Measurements from ENCODE around the gene GHRHR. TPM values are rescaled to one million over a fixed set of nuclear protein-coding genes. Genes with fewer than 3 reads are reported as not detected.

Gene GHRHR
- total and polyA plus RNA-seq, 2 donors from 2014 or later: 0.75 TPM; not detected in 1

DNA sequence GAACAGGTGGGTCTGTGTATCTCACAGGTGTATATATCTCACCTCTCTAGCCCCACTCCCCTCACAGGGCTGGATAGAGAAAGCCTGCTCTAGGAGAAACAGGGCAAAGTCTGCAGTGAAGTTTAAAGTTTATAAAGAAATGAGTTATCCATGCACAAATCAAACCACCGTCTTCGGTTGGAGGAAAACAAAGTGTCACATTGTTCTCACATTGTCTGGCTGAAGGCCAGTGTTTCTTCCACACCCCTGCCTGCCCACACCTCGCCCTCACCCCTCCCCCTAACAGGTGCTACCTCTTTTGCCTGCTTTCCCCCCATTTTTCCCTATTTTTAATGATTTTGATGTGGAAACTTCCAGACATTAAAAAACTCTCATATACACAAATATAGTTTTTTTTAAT, 26.3 kb upstream of the GHRHR start:
- Histone ChIP-seq H3K36me3 (ENCODE audit: control insufficient read depth in 2 of 3, insufficient read depth in 3 of 3, low read length in 3 of 3) (no peaks in the 10 kb centered on the region), H3K4me3 (ENCODE audit: low read length in 3 of 3) (no peak overlapping the region), H3K9ac (ENCODE audit: low read length in 3 of 3) (no peak overlapping the region), H3K9me3 (ENCODE audit: control insufficient read depth in 2 of 3, insufficient read depth in 1 of 3, low read length in 3 of 3) (no peaks in the 10 kb centered on the region), H3K4me1 (ENCODE audit: control insufficient read depth in 2 of 3, insufficient read depth in 2 of 3, low read depth in 1 of 3, low read length in 3 of 3) (peaks cover 0 to 21% (median 3%) of the 10 kb centered on the region in 3 donors), H3K27ac (ENCODE audit: low read depth in 2 of 2, low read length in 2 of 2) (peak overlapping the region in 1 of 2 donors; percentile 27), H3K27me3 (ENCODE audit: control insufficient read depth, insufficient read depth, low read length) (no peaks in the 10 kb centered on the region)
- intact Hi-C loops (cut with DNase I): no loop called here
- TF ChIP-seq, protein P1, sequence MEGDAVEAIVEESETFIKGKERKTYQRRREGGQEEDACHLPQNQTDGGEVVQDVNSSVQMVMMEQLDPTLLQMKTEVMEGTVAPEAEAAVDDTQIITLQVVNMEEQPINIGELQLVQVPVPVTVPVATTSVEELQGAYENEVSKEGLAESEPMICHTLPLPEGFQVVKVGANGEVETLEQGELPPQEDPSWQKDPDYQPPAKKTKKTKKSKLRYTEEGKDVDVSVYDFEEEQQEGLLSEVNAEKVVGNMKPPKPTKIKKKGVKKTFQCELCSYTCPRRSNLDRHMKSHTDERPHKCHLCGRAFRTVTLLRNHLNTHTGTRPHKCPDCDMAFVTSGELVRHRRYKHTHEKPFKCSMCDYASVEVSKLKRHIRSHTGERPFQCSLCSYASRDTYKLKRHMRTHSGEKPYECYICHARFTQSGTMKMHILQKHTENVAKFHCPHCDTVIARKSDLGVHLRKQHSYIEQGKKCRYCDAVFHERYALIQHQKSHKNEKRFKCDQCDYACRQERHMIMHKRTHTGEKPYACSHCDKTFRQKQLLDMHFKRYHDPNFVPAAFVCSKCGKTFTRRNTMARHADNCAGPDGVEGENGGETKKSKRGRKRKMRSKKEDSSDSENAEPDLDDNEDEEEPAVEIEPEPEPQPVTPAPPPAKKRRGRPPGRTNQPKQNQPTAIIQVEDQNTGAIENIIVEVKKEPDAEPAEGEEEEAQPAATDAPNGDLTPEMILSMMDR (IDR thresholded peaks at IDR 0.05; ENCODE audit: borderline replicate concordance, extremely low read depth, insufficient read depth): no peak
- DNase-seq (peak in 1 of 5 donors; percentile 41), FAIRE-seq (no peak)

DNA sequence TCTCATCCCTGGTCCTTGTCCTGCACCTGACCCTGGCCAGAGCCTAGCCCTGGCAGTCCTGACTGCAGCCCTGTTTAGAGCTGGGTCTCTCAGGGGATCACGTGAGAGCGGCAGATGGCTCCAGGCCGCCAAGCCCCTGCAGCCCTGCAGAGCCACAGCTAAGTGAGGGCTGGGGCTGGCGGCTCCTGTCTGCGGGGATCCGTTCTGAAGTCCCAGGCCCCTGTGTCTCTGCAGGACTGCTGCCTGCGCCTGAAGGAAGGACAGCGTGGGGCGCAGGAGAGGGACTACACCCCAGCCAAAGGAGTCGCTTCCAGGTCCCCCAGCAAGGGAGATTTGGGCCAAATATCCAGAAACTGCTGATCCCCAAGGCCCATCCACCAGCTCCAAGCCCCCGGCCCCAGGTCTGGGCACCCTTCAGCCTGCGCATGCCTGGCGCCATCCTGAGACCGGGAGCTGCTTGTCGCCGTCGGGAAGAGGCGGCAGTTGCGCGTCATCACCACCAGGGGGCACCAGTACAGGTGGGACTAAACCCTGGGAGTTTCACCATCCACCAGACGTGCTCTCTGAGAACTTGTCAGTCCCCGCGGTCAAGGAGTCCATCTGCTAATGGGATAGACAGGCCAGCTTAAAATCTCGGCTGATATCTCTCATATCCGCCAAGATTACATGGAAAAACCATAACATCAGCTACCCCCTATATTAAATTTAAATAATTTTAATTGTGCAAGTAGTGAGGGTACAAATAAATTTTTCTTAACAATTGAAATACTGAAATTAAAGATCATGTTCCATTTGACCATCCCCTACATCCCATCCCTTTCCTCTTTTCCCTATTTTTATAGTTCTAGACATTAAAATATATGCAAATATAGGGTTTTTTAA, 25.1 kb upstream of the GHRHR start:
- no peaks in the 10 kb centered on the region for H3K9me3 ChIP-seq (ENCODE audit: control insufficient read depth in 2 of 3, insufficient read depth in 1 of 3, low read length in 3 of 3)
- no peaks in the 10 kb centered on the region for H3K36me3 ChIP-seq (ENCODE audit: control insufficient read depth in 2 of 3, insufficient read depth in 3 of 3, low read length in 3 of 3)
- TF ChIP-seq, protein P1 (IDR thresholded peaks at IDR 0.05; ENCODE audit: borderline replicate concordance, extremely low read depth, insufficient read depth): peak; percentile 90
- intact Hi-C loops (cut with DNase I): no loop called here
- no peaks in the 10 kb centered on the region for H3K27me3 ChIP-seq (ENCODE audit: control insufficient read depth, insufficient read depth, low read length)
- peak overlapping the region in 1 of 3 donors; percentile 19 for H3K4me3 ChIP-seq (ENCODE audit: low read length in 3 of 3)
- H3K27ac ChIP-seq (ENCODE audit: low read depth in 2 of 2, low read length in 2 of 2): no peak overlapping the region
- DNase-seq (peak; percentile 88 to 93 (median 90)), FAIRE-seq (no peak)
- no peak overlapping the region for H3K9ac ChIP-seq (ENCODE audit: low read length in 3 of 3)
- H3K4me1 ChIP-seq (ENCODE audit: control insufficient read depth in 2 of 3, insufficient read depth in 2 of 3, low read depth in 1 of 3, low read length in 3 of 3): peaks cover 0 to 13% (median 3%) of the 10 kb centered on the region in 3 donors

DNA sequence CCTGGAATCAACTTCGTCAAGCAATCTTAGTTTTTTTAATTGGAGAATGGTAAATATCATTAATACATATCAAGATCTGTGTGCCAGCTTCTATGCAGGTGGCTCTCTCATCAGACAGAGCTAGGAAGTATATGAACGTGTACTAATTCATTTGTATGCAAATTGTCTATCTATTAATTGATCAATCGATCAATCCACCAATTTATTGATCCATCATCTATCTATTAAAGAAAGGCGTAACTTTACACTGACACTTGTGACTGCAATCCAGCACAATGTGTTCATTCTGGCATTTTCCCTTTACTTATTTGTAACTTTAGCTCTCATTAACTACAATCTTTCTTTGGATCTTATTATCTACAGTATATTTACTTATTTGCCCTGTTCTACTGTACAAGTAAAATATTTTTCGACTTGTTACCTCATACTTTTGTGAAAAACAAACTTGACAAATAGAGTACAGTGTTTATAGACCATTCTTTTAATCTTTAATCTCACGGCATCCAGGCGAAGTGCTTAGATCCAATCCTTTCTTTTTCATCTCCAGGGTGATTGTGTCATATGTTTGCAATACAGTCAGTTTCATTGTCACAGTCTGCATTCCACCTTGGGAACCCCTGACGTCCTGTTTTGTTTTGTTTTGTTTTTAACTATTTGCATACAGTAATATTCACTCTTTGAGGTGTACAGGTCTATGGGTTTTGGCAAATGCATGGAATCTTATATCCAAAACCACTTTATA, 22.0 kb upstream of the GHRHR start:
- no peak overlapping the region for H3K9ac ChIP-seq (ENCODE audit: low read length in 3 of 3)
- FAIRE-seq: no peak
- no peak overlapping the region for H3K4me3 ChIP-seq (ENCODE audit: low read length in 3 of 3)
- intact Hi-C loops (cut with DNase I): no loop called here
- no peak for DNase-seq
- peaks cover 0 to 7% (median under 1%) of the 10 kb centered on the region in 3 donors for H3K4me1 ChIP-seq (ENCODE audit: control insufficient read depth in 2 of 3, insufficient read depth in 2 of 3, low read depth in 1 of 3, low read length in 3 of 3)
- TF ChIP-seq, protein P1 (IDR thresholded peaks at IDR 0.05; ENCODE audit: borderline replicate concordance, extremely low read depth, insufficient read depth): no peak
- no peaks in the 10 kb centered on the region for H3K36me3 ChIP-seq (ENCODE audit: control insufficient read depth in 2 of 3, insufficient read depth in 3 of 3, low read length in 3 of 3)
- no peaks in the 10 kb centered on the region for H3K9me3 ChIP-seq (ENCODE audit: control insufficient read depth in 2 of 3, insufficient read depth in 1 of 3, low read length in 3 of 3)
- H3K27ac ChIP-seq (ENCODE audit: low read depth in 2 of 2, low read length in 2 of 2): no peak overlapping the region
- no peaks in the 10 kb centered on the region for H3K27me3 ChIP-seq (ENCODE audit: control insufficient read depth, insufficient read depth, low read length)

All from kidney (tissue), 14 donors.